Forelimb muscle (tissue), 1 donor: ENCODE results near the gene ZFAND2B. TPM values are rescaled to one million over a fixed set of nuclear protein-coding genes. Genes with fewer than 3 reads are reported as not detected.
A peak's percentile ranks its signal among the peaks of the same experiment; 100 is the strongest.

Experiments used
- DNase-seq: peaks from one replicate; pipeline ENCODE4 v3.0.0-alpha.2; 2013; ENCODE audit warnings: low read depth
- polyA plus RNA-seq: library from polyadenylated mRNA; unstranded; fragments of 120-200 nt; gene quantifications from one replicate; pipeline ENCODE4 v1.2.1, GENCODE V29; 2013; ENCODE audit not compliant: insufficient read length

Gene ZFAND2B
- polyA plus RNA-seq, 1 donor = 21.0 TPM

GRCh38 chr2:219220652-219221402 lies 14.2 kb downstream of the ZFAND2B start:
- DNase-seq = no peak

DNA sequence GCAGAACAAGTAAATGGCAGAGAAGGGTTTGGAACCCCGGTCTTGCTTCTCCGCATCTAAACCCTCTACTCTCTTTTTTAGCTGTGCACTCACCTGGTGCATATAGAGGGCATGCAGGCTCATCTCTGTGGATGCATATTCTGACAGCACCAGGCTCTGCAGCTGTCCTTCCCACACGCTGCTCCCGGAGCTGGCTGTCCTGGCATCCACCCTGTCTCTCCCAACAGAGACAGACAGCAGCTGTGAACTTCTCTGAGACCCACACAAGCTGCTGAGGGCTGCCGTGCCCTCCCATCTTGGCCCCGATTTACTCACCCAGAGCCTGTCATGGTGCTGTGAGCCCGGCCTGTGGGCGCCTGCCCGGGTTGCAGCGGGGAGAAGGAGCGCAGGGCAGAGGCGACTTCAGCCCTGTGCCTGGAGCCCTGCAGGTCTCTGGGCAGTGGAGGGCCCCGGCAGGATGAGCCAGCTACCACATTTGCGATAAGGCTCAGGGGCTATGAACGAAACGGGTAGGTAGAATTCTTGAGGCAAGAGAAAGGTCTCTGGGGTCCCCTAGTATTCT lies 15.5 kb downstream of the ZFAND2B start:
- DNase-seq = no peak

- no peak for DNase-seq
Observed at GRCh38 chr2:219223831-219224610, 17.4 kb downstream of the ZFAND2B start.

GRCh38 chr2:219225350-219225749 lies 18.8 kb downstream of the ZFAND2B start:
- DNase-seq = no peak

GRCh38 chr2:219228041-219228910 lies 21.7 kb downstream of the ZFAND2B start:
- no peak for DNase-seq

DNA sequence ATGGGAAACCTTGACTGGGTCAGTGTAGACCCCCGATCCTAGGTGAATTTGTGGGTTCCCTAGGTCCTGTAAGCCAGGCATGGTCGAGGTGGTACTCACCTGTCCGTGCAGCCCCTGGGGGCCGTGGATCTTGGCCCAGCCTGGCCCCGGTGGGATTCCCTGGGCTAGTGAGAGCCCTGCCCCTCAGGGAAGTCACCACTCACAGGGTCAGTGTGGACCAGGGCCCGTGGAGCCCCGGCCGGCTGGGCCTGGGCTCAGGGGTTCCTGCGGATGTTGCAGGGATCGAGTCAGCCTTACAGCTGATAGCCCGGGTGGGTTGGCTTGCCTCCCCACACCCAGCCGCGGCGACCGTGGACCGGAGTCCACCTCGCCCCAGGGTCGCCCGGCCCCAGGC lies 22.3 kb downstream of the ZFAND2B start:
- no peak for DNase-seq

DNA sequence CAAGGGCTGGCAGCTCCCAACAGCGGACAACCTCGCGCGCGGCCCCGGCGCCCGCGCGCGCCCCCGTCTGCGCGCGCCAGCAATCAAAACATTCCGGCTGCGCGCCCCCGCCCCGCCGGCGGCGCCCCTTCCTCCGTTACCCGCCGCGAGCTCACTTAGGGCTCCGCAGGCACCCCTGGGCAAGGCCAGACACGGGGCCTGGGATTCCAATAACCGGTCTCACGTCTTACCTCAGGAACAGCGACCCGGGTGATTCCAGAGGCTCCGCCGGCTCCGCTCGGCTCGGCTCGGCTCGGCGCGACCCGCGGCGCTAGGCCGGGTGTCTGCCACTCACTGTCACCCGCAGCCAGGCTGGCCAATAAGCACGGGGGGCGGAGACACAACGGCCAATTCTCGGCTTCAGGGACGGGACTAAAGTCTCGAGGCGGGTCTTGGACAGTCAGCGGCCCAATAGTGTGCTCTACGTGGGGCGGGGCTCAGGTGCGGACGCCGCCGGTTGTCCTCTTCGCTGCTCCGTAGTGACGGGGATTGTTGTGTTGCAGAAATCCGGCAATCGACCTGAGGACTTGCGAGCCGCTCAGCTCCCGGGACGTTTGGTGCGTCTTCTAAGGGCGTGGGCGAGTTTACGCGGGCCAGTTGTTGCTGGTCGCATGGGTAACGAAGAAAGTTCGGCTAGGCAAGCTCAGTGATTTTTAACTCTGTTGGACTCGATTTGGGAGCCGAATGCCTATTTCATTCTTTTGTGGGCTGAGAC lies 22.9 kb downstream of the ZFAND2B start, which contains the start of the genes ANKZF1 and ATG9A:
ANKZF1 (plus strand) TSS at position 502 of the 754 bp plus-strand sequence. CDS start 452 bp downstream, outside the sequence.
ATG9A (minus strand) TSS at position 332 of the 754 bp plus-strand sequence. CDS start 1,612 bp downstream, outside the sequence.
- peak; percentile 94 for DNase-seq

DNA sequence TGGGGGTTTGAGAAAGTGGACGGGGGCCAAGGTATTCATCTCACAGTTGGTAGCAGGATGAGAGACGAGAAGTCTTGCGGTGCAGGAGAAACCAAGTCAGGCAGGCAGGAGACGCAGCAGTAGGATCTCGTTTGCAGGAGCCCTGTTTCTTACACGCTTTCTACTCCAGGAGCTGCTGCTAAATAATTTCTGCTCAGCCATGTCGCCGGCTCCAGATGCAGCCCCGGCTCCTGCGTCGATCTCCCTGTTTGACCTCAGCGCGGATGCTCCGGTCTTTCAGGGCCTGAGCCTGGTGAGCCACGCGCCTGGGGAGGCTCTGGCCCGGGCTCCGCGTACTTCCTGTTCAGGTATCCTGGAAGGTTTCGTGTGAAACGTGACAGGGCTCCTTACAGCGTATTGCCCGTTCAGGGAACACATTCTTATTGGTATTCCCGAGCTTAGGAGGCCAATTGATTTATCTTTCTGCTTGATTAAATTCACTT lies 23.5 kb downstream of the ZFAND2B start:
- no peak for DNase-seq

DNA sequence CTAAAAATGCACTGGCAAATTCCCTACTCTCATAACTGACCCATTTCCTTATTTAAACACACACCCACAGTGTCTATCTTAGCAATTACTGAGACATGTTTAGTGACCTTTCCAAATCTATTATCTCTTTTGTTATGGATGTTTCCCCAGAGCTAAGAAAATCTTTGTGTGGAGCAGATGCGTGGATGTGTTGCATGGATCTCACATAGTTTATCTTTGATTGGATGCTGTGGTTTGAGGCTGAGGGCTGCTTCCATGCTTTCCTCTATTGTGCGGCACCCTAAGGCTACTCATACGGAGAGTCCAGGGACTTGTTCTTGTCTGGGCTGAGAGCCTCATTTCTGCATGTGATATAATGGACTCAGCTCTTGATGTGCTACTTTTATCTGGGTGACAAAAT lies 27.7 kb downstream of the ZFAND2B start:
- DNase-seq = no peak

DNA sequence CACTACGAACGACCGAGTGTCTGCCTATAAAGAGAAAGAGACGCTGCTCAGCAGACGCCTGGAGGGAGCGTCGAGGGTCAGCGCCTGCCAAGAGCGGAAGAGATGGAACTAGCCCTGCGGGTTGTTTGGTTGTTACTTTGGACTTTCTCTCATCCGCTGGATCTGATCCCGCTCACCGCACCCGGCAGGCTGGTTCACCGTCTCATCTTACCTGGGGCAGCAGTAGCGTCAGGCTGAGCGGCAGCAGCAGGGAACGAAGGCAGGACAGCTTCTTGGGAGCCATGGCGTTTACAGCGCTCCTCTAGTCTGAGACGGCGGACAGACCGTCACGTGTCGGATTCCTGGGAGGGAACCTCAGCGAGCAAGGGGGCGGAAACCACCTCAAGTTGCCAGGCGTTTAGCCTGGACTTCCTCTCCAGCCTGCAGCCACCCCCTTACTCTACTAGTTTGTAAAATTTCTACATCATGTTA lies 36.7 kb downstream of the ZFAND2B start:
- DNase-seq = no peak

DNA sequence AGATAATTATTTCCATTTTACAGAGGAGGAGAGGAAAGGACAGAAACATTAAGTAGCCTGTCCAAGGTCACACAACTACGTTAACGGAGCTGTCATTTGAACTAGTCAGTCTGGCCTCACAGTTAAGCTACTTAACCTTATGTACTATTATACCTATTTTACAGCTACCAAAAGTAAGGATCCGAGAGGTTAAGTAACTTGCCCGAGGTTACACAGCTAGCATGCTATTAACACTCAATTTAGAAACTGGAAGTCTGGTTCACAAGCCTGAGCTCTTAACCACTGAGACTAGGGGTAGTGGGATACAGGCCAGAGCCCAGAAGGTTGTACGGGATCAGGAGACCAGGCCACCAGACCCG lies 38.2 kb downstream of the ZFAND2B start:
- no peak for DNase-seq

- DNase-seq = peak; percentile 77
Observed at GRCh38 chr2:219245148-219245898, 38.7 kb downstream of the ZFAND2B start, which contains the start of the genes GLB1L and STK16. Gene GLB1L, minus strand, starts transcription at chr2:219245444. Its CDS starts 1,871 bp downstream, at chr2:219243573. Gene STK16, plus strand, starts transcription at chr2:219245479. Its CDS starts 521 bp downstream, at chr2:219246000.

DNA sequence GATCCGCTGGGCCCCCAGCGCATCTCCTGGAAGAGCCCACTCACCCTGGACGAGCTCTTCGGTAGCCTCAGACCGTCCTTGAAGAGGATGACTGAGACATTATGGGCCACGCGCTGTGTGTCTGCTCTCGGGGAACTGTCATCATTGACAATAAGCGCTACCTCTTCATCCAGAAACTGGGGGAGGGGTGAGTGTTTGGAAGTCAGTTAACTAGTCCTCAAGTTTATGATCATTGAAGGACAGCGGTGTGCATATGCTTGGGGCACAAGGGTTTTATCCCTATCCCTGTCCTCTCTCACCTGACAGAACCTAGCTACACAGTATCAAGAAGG lies 39.3 kb downstream of the ZFAND2B start:
- no peak for DNase-seq

GRCh38 chr2:219246559-219246958 lies 40.0 kb downstream of the ZFAND2B start:
- no peak for DNase-seq

GRCh38 chr2:219247678-219248642 lies 41.4 kb downstream of the ZFAND2B start:
- no peak for DNase-seq

GRCh38 chr2:219248845-219249202 lies 42.2 kb downstream of the ZFAND2B start:
- no peak for DNase-seq

GRCh38 chr2:219249203-219249980 lies 42.8 kb downstream of the ZFAND2B start:
- no peak for DNase-seq
